HepG2 (cell line): ENCODE results near the gene KCTD21. TPM values are rescaled to one million over a fixed set of nuclear protein-coding genes. Genes with fewer than 3 reads are reported as not detected.
A peak's percentile ranks its signal among the peaks of the same experiment; 100 is the strongest.

Experiments
- ATAC-seq: fragments of 200-7000 bp; cut with Tn5 transposase; 3 replicates; pipeline ENCODE4 v1.9.1; 2020; ENCODE audit warnings: mild to moderate bottlenecking, moderate library complexity
- BruUV-seq: library from RNA; stranded (reverse); fragments of 400-500 nt; replicated peaks from 2 replicates; lab custom pipeline; 2021; lab: Mats Ljungman, UMichigan
- CTCF ChIA-PET: fragments of 300-600 bp; formaldehyde crosslinking; extraction: SDS; loops from one replicate; lab custom pipeline; 2021; ENCODE audit warnings: low total read pairs, inconsistent platforms, low intra/inter-chr PET ratio; lab: Yijun Ruan, JAX
- POLR2A ChIA-PET: fragments of 350-600 bp; sonication (Branson Sonifier 250); formaldehyde crosslinking; loops from one replicate; lab custom pipeline; 2020; ENCODE audit warnings: antibody characterized with exemption, inconsistent platforms; lab: Yijun Ruan, JAX
- DNase-seq: peaks from one replicate; pipeline ENCODE4 v3.0.0-alpha.2; 2015; ENCODE audit warnings: low spot score
- FAIRE-seq: peaks from 3 replicates; lab custom pipeline; 2011; peaks lifted over from hg19 to GRCh38; lab: Jason Lieb, UNC
- H2AFZ ChIP-seq: one replicate; pipeline ENCODE4 v1.6.1; 2011; ENCODE audit warnings: low read length, inconsistent platforms
- H3K27ac ChIP-seq: fragments of 300-600 bp; 3 replicates; pipeline ENCODE4 v1.8.0; 2011; ENCODE audit warnings: mixed run types, mild to moderate bottlenecking, mixed read lengths, low read length, inconsistent platforms; ENCODE audit not compliant: insufficient read depth; ENCODE audit errors: extremely low read length
- H3K27me3 ChIP-seq, 2 experiments: fragments of 200-600 bp in 1 of 2; 2 replicates in 1 of 2; 3 replicates in 1 of 2; pipeline versions ENCODE4 v1.6.0 to v1.8.0; 2011; ENCODE audit warnings: low read length in 2 of 2, mild to moderate bottlenecking in 2 of 2, moderate library complexity in 2 of 2, inconsistent platforms in 1 of 2; ENCODE audit not compliant: insufficient read depth in 2 of 2, control insufficient read depth in 1 of 2
- H3K36me3 ChIP-seq, 2 experiments: fragments of 200-600 bp in 1 of 2; replicated peaks in 1 of 2; 2 replicates in 1 of 2; 3 replicates in 1 of 2; pipeline versions ENCODE4 v1.5.1 to v1.8.0; 2011; ENCODE audit warnings: low read length in 2 of 2, inconsistent platforms in 1 of 2; ENCODE audit not compliant: insufficient read depth in 2 of 2, control insufficient read depth in 1 of 2
- H3K4me1 ChIP-seq: 2 replicates; pipeline ENCODE4 v1.5.1; 2012; ENCODE audit warnings: low read length, inconsistent platforms; ENCODE audit not compliant: insufficient read depth
- H3K4me2 ChIP-seq: 2 replicates; pipeline ENCODE4 v1.6.0; 2011; ENCODE audit warnings: low read depth, low read length, inconsistent platforms
- H3K4me3 ChIP-seq, 3 experiments: fragments of 200-600 bp in 1 of 3; sonication (generic), shearing (Covaris generic) in 1 of 3; replicated peaks in 1 of 3; 2 replicates each; pipeline ENCODE4 v1.5.1; 2011 to 2016; ENCODE audit warnings: low read length in 3 of 3, inconsistent platforms in 2 of 3, low read depth in 2 of 3, mild to moderate bottlenecking in 2 of 3, control low read depth in 1 of 3, mixed read lengths in 1 of 3; ENCODE audit not compliant: insufficient read depth in 1 of 3
- H3K79me2 ChIP-seq: one replicate; pipeline ENCODE4 v1.6.1; 2011; ENCODE audit warnings: low read length, inconsistent platforms; ENCODE audit not compliant: insufficient read depth
- H3K9ac ChIP-seq: 2 replicates; pipeline ENCODE4 v1.6.0; 2011; ENCODE audit warnings: mild to moderate bottlenecking, low read depth, low read length, inconsistent platforms; ENCODE audit not compliant: insufficient read depth
- H3K9me3 ChIP-seq: 2 replicates; pipeline ENCODE4 v1.5.1; 2012; ENCODE audit warnings: mild to moderate bottlenecking, low read length
- H4K20me1 ChIP-seq: 2 replicates; pipeline ENCODE4 v1.6.0; 2011; ENCODE audit warnings: inconsistent platforms, mild to moderate bottlenecking, low read length, moderate library complexity; ENCODE audit not compliant: insufficient read depth
- ARID5B ChIP-seq: IDR thresholded peaks from 2 replicates; pipeline ENCODE4 v1.4.0; 2020; ENCODE audit warnings: mild to moderate bottlenecking, missing genetic modification reagents
- FOXC1 ChIP-seq: sonication (generic); formaldehyde crosslinking; IDR thresholded peaks from 2 replicates; pipeline ENCODE4 v1.8.0; 2022; ENCODE audit warnings: mild to moderate bottlenecking, missing genetic modification reagents, borderline replicate concordance
- GATAD1 ChIP-seq: IDR thresholded peaks from 2 replicates; pipeline ENCODE4 v1.6.1; 2016; ENCODE audit warnings: missing genetic modification reagents, missing compliant biosample characterization
- HMG20B ChIP-seq: conservative IDR thresholded peaks from 2 replicates; pipeline ENCODE4 v1.6.1; 2016; ENCODE audit warnings: missing genetic modification reagents, missing compliant biosample characterization
- HOXA3 ChIP-seq: sonication (generic); formaldehyde crosslinking; IDR thresholded peaks from 2 replicates; pipeline ENCODE4 v1.5.0; 2020; ENCODE audit warnings: missing genetic modification reagents
- IKZF5 ChIP-seq: IDR thresholded peaks from 2 replicates; pipeline ENCODE4 v1.6.1; 2018; ENCODE audit warnings: missing genetic modification reagents, mild to moderate bottlenecking, missing compliant biosample characterization
- IRF2 ChIP-seq: IDR thresholded peaks from 2 replicates; pipeline ENCODE4 v1.6.1; 2018; ENCODE audit warnings: missing genetic modification reagents, missing compliant biosample characterization
- KAT8 ChIP-seq: IDR thresholded peaks from 2 replicates; pipeline ENCODE4 v1.6.1; 2016; ENCODE audit warnings: missing genetic modification reagents, missing compliant biosample characterization
- RCOR2 ChIP-seq: IDR thresholded peaks from 2 replicates; pipeline ENCODE4 v1.6.1; 2016; ENCODE audit warnings: missing biosample characterization, missing genetic modification reagents
- SOX5 ChIP-seq: IDR thresholded peaks from 2 replicates; pipeline ENCODE4 v1.6.1; 2016; ENCODE audit warnings: borderline replicate concordance
- TBL1XR1 ChIP-seq: fragments of 150-350 bp; IDR thresholded peaks from 2 replicates; pipeline ENCODE4 v1.6.1; 2014; ENCODE audit warnings: borderline replicate concordance, low read length; ENCODE audit not compliant: partially characterized antibody
- TFE3 ChIP-seq: IDR thresholded peaks from 2 replicates; pipeline ENCODE4 v1.6.1; 2016
- THAP11 ChIP-seq: IDR thresholded peaks from 2 replicates; pipeline ENCODE4 v1.6.1; 2016; ENCODE audit warnings: missing biosample characterization, missing genetic modification reagents
- ZNF12 ChIP-seq: sonication (generic); formaldehyde crosslinking; IDR thresholded peaks from 2 replicates; pipeline ENCODE4 v1.5.0; 2020; ENCODE audit warnings: missing genetic modification reagents
- ZNF30 ChIP-seq: sonication (generic); formaldehyde crosslinking; IDR thresholded peaks from 2 replicates; pipeline ENCODE4 v1.5.0; 2020; ENCODE audit warnings: mild to moderate bottlenecking, missing genetic modification reagents
- ZNF350 ChIP-seq: sonication (generic); formaldehyde crosslinking; IDR thresholded peaks from 2 replicates; pipeline ENCODE4 v1.4.0; 2020; ENCODE audit warnings: mild to moderate bottlenecking, low read depth, missing genetic modification reagents, borderline replicate concordance
- ZNF549 ChIP-seq: sonication (generic); formaldehyde crosslinking; IDR thresholded peaks from 2 replicates; pipeline ENCODE4 v1.5.0; 2020; ENCODE audit warnings: missing genetic modification reagents
- ZNF660 ChIP-seq: sonication (generic); formaldehyde crosslinking; IDR thresholded peaks from 2 replicates; pipeline ENCODE4 v1.5.1; 2020; ENCODE audit warnings: mild to moderate bottlenecking, low read depth, missing genetic modification reagents, borderline replicate concordance
- WGBS: methylation state at CpG from one replicate; pipeline ENCODE4 v1.1.6; 2017; ENCODE audit warnings: low lambda C conversion rate; 5-methylcytosine and 5-hydroxymethylcytosine counted together
- in situ Hi-C: cut with HindIII; loops from 2 replicates; pipeline ENCODE4 v1.10.0; 2017; ENCODE audit warnings: low pct_unique_long_range_greater_than_20kb; ENCODE audit not compliant: extremely low pct_ligation_motif_present
- intact Hi-C: fragments of 100-400 bp; cut with micrococcal nuclease; formaldehyde crosslinking; loops from one replicate; pipeline ENCODE4 v1.10.0; 2022; ENCODE audit not compliant: unreplicated experiment
- polyA plus RNA-seq, 8 experiments: library from polyadenylated mRNA; depleted of rRNA in 3 of 8; stranded (reverse) in 7 of 8; unstranded in 1 of 8; fragments of >200 nt; fragmentation: Illumina TruSeq in 4 of 8; extraction: Trizol in 4 of 8; gene quantifications; 2 replicates each; pipeline versions ENCODE4 v1.2.1 to v1.2.3, GENCODE V29; 2011 to 2016; ENCODE audit warnings: low read depth in 4 of 8, missing spikeins in 1 of 8, mixed read lengths in 1 of 8; ENCODE audit not compliant: insufficient read depth in 1 of 8
- total RNA-seq, 5 experiments: library from RNA; depleted of rRNA; stranded (reverse); fragments of >200 nt; fragmentation: Illumina TruSeq; extraction: Trizol; gene quantifications; 2 replicates each; pipeline ENCODE4 v1.2.3, GENCODE V29; 2016; ENCODE audit warnings: low read depth in 1 of 5

KCTD21 gene
- total and polyA plus RNA-seq, 2 of the 13 experiments (the other 11 are each of a cell fraction or from before 2014, with no cell fraction given), result 3.1 to 13.5 TPM

GRCh38 chr11:78170874-78171549 lies 17.4 kb downstream of the KCTD21 start:
- no peaks in the 10 kb centered on the region for H3K79me2 ChIP-seq
- no peaks in the 10 kb centered on the region for H3K27me3 ChIP-seq
- no peaks in the 10 kb centered on the region for H3K9me3 ChIP-seq
- H3K27ac ChIP-seq, result no peak overlapping the region
- POLR2A ChIA-PET, result interaction anchor here (0.7 to 2.0 kb wide), 13 partner anchors 9 to 120 kb away, joined by 3 to 15 read pairs (median 3); partner anchors contain the start of genes ALG8 and KCTD21
- in situ Hi-C loops (no loop called here), intact Hi-C loops (no loop called here)
- FAIRE-seq (peak; percentile 64), ATAC-seq (peak; percentile 61), DNase-seq (peak; percentile 71)
- H3K4me2 ChIP-seq, result peak overlapping the region; percentile 21; the same call in 1 of the 2 replicates
- no peak overlapping the region for H3K9ac ChIP-seq
- H3K4me3 ChIP-seq, result no peak overlapping the region
- BruUV-seq, result no TSS peak
- WGBS, result 28% methylated on average over 7 of the region's 7 CpGs
- no peaks in the 10 kb centered on the region; the same call in 1 of the 2 replicates for H4K20me1 ChIP-seq
- peaks cover 38% of the 10 kb centered on the region for H3K4me1 ChIP-seq
- H2AFZ ChIP-seq, result no peak overlapping the region
- H3K36me3 ChIP-seq, result peaks cover 4 to 5% of the 10 kb centered on the region in 2 experiments; a peak in 2 of 5 replicates
- CTCF ChIA-PET, result no interaction called here
- TF ChIP-seq IRF2 (peak; percentile 49; the same call in 1 of the 2 replicates), IKZF5 (peak; percentile 47; the same call in 1 of the 2 replicates), ZNF12 (CRISPR knock-in tag) (no peak), THAP11 (CRISPR knock-in tag) (peak; percentile 61), ZNF549 (CRISPR knock-in tag) (no peak), TBL1XR1 (peak; percentile 50), ZNF30 (CRISPR knock-in tag) (no peak), ZNF660 (CRISPR knock-in tag) (no peak), GATAD1 (CRISPR knock-in tag) (peak; percentile 29; the same call in 1 of the 2 replicates), KAT8 (CRISPR knock-in tag) (peak; percentile 65), ZNF350 (no peak), SOX5 (CRISPR knock-in tag) (peak; percentile 74; the same call in 1 of the 2 replicates), RCOR2 (CRISPR knock-in tag) (peak; percentile 87), HOXA3 (CRISPR knock-in tag) (0 out of 2 replicates have a peak, but pooled peaks have one; percentile 13), TFE3 (CRISPR knock-in tag) (no peak), FOXC1 (CRISPR knock-in tag) (0 out of 2 replicates have a peak, but pooled peaks have one; percentile 27), HMG20B (CRISPR knock-in tag) (peak; percentile 97), ARID5B (peak; percentile 79)
